KG1 (cell line): ENCODE measurements around the gene SCN9A.

Source experiments
- DNase-seq: peaks from one replicate; lab custom pipeline; 2025; lab: John Stamatoyannopoulos, UW

The SCN9A gene

DNA sequence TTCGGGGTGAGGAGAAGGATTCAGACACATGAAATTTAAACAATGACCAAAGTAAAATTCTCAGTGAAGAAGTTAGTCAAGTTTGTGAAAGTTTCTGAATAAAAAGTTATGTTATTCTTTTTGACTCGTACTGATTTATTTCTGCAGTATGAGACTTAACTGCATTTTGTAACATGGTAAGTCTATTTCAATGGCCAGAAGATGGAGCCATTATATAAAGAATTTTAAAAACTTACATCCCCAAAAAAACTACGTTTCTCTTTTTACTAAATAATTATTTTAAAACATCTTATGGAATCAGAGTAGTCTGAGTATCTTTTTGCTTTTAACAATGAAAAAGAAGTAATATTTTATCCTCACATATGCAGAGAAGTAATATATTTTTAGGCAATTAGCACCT lies 196.5 kb downstream of the SCN9A start:
- DNase-seq, result peak; percentile 1

DNA sequence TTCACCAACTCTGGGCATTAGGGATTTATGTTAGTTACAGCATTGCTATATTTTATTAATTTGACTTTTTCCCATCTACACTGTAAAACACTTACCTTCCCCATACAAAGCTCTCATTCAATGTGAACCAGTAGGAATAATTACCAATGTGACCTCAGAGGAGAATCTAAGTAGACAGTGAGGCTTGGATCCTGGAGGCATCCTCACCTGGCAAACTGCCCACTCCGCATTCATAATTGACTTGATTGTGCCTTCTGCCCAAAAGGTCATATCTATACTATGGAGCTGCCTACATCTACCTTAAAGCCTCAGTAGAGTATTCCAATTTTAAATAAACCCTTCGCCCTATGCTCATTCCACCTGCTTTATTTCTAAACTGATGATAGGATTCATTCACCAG lies 202.5 kb downstream of the SCN9A start:
- no peak for DNase-seq

DNA sequence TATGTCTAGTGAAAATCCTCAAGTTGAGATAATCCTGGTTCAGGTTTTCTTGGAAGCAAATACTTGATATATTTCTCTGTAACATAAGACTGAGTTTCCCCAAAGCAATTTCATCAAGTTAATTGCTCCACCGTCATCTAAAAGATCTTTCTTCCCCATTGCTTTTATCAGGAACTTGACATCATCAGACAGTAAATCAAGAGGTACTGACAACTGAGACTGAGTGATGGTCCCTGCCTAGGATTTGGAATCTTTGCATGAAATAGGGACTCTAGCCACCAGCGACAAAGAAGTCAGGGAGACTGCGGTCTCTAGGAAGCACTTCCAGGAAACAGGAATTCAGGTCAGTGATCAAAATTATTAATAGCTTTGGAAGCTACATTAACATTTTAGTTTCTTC lies 204.5 kb downstream of the SCN9A start:
- DNase-seq, result no peak

DNA sequence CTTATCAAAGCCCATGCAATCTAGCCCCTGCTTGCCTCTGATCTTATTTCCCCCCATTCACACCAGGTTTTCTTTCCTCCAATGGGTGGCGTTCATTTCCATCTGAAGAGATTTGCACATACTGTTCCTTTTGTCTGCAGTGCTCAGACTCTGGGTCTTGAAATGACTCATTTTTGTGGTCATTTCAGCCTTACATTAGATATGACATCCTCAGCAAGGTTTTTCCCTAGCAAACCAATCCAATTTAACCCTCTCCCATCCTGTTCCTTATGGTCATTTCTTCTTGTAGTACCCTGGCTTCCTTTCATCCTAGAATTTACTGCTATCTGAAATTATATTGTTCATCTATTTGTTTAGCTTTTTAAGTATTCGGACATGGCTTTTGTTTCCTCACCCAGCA lies 205.4 kb downstream of the SCN9A start:
- DNase-seq, result no peak

DNA sequence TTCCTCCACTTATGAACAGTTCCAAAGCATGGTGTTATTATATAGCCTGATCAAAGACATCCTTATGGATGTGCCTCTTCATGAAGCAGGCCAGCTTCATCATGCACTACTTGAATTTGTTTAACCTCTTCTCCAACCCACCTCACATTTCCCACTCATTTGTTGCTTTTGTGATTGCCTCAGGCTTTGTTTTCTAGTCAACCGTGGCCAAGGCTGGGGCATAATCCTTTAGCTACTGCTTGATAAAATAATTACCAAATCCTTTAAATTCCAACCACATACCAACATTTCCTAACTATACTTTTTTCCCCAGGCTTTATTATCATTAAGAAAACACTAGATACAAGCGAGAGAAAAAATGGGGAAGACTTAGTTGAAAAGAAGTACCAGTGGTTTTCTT lies 208.3 kb downstream of the SCN9A start:
- no peak for DNase-seq

DNA sequence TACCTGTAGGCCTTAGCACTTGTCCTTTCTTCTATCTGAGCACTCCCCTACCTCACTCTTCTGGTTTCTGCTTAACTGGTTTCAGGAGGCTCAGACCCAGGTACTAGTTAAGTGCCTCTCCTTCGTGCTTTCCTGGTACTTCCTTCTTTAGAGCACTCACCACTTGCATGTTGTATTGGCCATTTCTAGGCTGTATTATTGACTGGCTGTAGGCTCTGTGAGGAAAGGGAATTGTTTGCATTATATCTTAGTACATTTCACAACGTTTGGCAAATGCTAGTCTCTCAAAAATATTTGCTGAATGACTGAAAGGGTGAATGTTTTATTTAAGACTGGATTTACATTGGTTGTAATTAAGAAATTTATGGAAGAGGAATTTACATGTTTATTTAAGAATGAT lies 212.0 kb downstream of the SCN9A start:
- DNase-seq, result no peak

DNA sequence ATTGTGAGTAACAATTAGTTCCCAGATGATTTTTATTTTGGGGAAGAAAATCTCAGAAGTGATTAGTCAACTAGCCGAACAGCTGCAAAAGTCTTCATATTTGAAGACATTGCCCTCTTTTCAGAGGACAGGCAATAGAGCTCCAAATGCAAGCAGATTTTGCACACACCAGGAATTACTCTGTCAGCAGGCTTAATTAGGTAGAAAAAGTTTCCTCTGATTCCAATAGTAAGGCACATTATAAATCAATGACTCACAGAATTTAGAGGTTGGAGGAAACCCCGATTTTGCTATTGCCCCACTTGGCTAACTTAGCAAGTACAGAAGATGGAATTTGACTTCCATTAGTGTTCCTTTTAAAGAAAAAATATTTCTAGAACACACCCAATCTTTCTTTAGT lies 217.2 kb downstream of the SCN9A start:
- no peak for DNase-seq

DNA sequence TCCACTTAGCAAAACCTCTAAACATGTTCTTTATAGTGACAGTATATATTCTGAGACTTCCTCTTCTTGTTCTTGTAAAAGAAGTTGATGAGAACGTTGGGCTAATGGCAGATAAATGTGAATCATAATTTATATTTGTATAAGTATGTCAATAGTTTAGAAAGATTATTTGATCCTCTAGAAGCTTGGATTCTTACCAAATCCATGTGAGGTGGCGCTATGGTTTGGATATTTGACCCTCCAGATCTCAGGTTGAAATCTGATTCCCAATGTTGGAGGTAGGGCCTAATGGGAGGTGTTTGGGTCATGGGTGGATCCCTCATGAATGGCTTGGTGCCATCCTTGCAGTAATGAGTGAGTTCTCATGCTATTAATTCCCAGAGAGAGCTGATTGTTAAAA lies 218.2 kb downstream of the SCN9A start:
- DNase-seq, result no peak

DNA sequence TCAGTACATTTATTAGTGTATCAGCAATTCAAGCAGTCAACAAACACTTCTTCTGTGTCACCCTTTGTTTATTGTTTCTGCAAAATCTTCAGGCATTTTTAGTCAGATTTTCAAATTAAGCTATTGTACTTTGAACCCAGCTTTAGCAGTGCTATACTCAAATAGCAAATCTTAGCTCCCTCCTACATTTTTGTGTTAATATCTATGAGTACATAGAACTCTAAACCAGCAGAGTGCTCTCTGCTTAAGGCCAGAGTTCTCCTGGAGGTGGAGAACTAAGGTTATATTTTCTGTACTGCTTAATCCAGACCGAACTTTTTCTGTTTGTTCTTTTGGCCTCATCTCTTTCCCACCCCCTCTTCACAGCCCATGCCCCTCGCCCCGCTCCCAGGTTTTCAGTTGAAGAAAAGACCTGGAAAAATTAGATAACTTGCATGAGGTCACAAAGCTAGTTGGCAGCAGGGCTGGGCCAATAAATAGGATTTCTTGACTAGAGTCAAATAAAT lies 218.7 kb downstream of the SCN9A start:
- no peak for DNase-seq

DNA sequence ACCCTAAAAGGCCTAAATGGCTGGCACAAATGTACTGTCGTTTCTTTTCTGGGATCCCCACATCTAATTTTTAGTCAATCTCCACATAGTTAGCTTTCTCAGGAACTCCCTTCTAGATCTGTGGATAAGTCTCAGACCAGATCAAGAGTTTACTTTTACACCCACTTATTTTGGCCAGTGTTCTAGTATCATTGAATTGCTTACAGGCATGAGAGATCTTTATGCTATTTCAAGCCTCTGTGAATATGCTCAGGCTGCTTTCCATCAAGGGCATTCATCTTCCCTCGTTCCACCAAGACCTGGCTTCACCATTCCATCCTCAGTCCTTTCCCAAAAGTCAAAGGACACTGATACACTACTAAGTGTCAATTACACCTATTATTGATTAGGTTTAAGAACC lies 220.2 kb downstream of the SCN9A start:
- no peak for DNase-seq

DNA sequence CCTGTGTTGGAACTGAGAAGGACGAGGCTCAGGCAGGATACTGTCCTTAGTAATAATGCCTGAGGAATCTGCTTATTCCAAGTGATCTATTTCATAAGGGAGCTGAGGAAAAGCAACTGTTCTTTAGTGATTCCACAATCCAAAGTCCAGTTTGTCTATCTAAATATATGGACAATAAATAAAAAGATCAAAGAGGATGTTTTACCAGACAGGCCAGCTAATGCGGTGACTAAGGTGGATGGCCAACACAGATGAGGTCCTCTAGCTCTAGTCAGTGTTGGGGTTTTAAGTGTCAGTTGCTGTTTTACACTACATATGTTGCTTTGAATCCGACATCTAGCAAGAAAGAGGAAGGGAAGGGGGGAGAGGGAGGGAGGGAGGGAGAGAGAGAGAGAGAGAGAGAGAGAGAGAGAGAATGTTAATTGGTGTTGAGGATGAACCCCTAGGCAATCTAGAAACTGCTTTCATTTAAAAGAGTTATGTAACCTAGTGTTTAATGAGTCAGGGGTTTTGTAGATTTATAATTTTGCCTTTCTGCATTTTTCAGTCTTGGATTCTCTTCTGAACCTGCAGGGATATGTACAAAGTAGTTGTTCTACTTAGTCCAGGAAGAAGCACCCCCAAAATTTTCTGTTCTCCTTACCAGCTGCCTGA lies 220.9 kb downstream of the SCN9A start:
- DNase-seq, result no peak

DNA sequence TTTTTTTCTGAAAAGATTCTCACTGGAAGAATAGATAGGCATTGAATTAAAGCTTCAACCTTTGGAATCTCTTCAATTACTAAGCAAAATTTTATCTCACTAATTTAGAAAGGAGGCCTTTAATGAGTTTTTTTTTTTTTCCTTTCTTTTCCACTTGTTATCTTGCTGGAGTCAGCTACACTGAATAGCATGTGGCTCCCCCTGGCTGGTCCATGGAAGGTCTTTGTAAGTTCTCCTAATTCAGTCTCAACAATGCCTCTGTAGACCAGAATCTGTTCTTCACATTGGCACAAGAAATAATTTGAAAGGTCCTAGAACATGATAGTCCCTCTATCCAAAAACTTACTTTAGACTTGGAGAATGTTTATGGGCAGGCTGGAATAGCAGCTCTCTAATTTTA lies 223.7 kb downstream of the SCN9A start:
- no peak for DNase-seq

DNA sequence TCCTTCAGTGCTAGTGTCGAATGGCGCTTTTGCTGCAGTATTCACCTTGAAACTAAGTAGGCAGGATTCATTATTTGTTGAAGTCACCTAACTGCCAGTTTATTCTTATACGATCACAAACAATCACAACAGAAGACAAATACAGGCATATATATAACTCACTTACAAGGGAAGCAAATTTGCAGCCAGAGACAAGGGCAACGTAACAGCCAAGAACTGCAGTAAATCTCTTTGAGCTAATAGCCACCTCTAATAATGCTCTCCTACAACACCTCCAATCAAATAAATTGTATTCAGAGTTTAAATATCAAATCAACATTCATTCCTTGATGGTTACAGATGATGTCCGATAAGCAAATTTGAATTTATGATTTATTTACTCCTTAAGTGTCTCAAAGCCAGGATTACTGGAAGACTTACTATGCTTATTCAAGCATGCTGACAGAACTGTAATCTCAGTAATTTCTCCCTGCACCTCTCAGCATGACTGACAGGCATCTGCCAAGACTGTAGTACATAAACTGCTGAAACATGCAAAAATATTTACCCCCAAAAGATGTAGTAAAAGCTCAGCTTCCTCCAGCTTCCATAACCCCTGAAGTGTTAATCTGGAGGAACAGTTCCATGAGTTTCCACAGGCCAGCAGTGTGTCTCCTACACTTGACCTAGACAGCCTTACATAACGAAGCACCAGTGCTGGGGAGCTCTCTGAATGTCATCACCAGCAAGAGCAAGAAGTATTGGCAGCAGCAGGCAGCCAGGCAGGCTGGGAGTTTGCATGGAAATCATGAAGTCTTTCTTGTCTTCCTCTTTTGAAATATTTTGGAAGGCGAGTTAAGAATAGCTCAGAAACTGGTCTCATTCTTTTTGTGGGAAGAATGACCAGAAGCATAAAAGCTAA lies 227.0 kb downstream of the SCN9A start:
- no peak for DNase-seq

DNA sequence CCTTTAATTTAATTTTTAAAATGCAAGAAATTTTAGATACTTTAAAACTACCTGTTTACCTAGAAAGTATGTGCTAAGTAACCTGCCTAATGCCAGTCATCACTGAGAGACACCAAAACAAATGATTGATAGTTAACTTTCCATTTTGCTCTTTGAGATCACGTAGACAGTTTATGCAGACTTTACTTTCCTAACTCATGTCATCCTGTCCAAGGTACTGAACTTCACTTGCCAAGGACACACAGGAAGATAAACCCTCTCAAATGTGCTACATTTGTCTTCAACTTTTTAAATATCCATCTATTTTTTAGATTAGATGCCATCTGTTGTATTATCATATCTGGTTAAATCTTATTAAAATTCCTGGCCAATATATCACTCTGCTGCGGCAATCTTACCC lies 227.9 kb downstream of the SCN9A start:
- DNase-seq, result no peak
